Bone marrow (tissue), 2 donors: Measurements from ENCODE around the gene NTRK2.

Experiments used
- DNase-seq, 2 donors: peaks; one replicate each; lab custom pipeline; 2025; lab: John Stamatoyannopoulos, UW

NTRK2 gene

GRCh38 chr9:84851935-84852585, 182.5 kb downstream of the NTRK2 start:
- DNase-seq: no peak

- no peak for DNase-seq
Observed at GRCh38 chr9:84852617-84853301, 183.2 kb downstream of the NTRK2 start.

- no peak for DNase-seq
Observed at GRCh38 chr9:84856181-84856632, 186.7 kb downstream of the NTRK2 start.

GRCh38 chr9:84857211-84857610, 187.7 kb downstream of the NTRK2 start:
- no peak for DNase-seq

- no peak for DNase-seq
Observed at GRCh38 chr9:84858364-84858763, 188.8 kb downstream of the NTRK2 start.

GRCh38 chr9:84860249-84861115, 191.0 kb downstream of the NTRK2 start:
- no peak for DNase-seq

- DNase-seq: no peak
Observed at GRCh38 chr9:84861455-84861854, 191.9 kb downstream of the NTRK2 start.

- no peak for DNase-seq
Observed at GRCh38 chr9:84862308-84862707, 192.8 kb downstream of the NTRK2 start.

GRCh38 chr9:84862810-84863287, 193.3 kb downstream of the NTRK2 start:
- no peak for DNase-seq

- DNase-seq: no peak
Observed at GRCh38 chr9:84863372-84863771, 193.8 kb downstream of the NTRK2 start.

- no peak for DNase-seq
Observed at GRCh38 chr9:84866396-84867175, 197.1 kb downstream of the NTRK2 start.

- no peak for DNase-seq
Observed at GRCh38 chr9:84867186-84867585, 197.7 kb downstream of the NTRK2 start.

- DNase-seq: no peak
Observed at GRCh38 chr9:84869091-84869490, 199.6 kb downstream of the NTRK2 start.

GRCh38 chr9:84871983-84872382, 202.5 kb downstream of the NTRK2 start:
- DNase-seq: no peak

GRCh38 chr9:84874022-84874421, 204.5 kb downstream of the NTRK2 start:
- no peak for DNase-seq

- DNase-seq: no peak
Observed at GRCh38 chr9:84874596-84874995, 205.1 kb downstream of the NTRK2 start.

- no peak for DNase-seq
Observed at GRCh38 chr9:84875193-84875592, 205.7 kb downstream of the NTRK2 start.

- DNase-seq: no peak
Observed at GRCh38 chr9:84879631-84880030, 210.1 kb downstream of the NTRK2 start.

GRCh38 chr9:84880835-84881234, 211.3 kb downstream of the NTRK2 start:
- no peak for DNase-seq

GRCh38 chr9:84886866-84887265, 217.3 kb downstream of the NTRK2 start:
- DNase-seq: no peak

- DNase-seq: no peak
Observed at GRCh38 chr9:84891924-84892323, 222.4 kb downstream of the NTRK2 start.
